Stimulated activated CD8-positive, alpha-beta memory T cell treated with anti-CD3 and anti-CD28 coated beads, Interleukin-2, amount 100 ng/mL, for 1 hour (primary cell): ENCODE data around the gene SEMA4G.
"Not testable (repeated sequence)": the region's sequence is repeated elsewhere in the genome, so short reads cannot be mapped to it uniquely, and the experiment has no call there.

Experiments used
- DNase-seq, 2 donors: peaks; one replicate each; pipeline ENCODE4 v3.0.0-alpha.2; 2020; ENCODE audit warnings: low read depth in 2 of 2

Gene SEMA4G

GRCh38 chr10:100970914-100971811, 1.9 kb downstream of the SEMA4G start:
- no peak for DNase-seq

GRCh38 chr10:100972115-100972903, 3.0 kb downstream of the SEMA4G start:
- DNase-seq, result no peak

GRCh38 chr10:100972904-100973535, 3.7 kb downstream of the SEMA4G start:
- DNase-seq, result no peak

- not testable (repeated sequence) for DNase-seq
Observed at GRCh38 chr10:100975397-100975796, 6.1 kb downstream of the SEMA4G start.

DNA sequence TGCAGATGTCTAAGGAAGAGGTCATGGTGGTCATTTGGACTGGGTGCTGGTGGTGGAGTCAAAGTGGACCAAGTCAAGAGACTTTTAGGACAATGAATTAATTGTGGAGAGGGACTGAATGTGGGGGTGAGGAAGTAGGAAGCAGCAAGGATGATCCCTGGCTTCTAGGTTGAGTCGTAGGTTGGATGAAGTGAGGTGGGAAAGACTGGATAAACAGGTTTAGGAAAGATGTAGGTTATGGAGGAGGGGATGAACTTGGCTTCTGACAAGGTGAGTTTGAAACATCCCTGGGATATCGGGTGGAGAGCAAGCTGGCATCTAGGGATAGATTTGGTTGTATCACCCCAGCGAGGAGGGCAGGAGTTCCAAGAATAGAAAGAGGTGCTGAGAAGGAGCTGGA, 7.6 kb downstream of the SEMA4G start:
- no peak for DNase-seq

DNA sequence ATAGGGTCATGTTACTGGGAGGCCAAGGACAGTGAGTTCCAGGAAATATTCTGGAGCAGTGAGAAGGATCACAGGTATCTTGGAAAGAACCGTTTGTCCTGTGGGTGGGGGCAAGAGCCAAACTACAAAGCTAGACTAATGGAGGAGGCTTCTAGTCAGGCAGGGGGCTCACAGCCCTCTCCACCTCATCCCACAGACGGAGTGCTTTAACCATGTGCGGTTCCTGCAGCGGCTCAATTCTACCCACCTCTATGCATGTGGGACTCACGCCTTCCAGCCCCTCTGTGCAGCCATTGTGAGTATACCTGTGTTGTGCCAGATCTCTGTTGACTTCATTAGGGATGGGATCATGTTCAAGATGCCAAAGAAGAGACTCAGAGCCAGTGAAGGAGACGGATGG, 8.1 kb downstream of the SEMA4G start:
- no peak for DNase-seq

DNA sequence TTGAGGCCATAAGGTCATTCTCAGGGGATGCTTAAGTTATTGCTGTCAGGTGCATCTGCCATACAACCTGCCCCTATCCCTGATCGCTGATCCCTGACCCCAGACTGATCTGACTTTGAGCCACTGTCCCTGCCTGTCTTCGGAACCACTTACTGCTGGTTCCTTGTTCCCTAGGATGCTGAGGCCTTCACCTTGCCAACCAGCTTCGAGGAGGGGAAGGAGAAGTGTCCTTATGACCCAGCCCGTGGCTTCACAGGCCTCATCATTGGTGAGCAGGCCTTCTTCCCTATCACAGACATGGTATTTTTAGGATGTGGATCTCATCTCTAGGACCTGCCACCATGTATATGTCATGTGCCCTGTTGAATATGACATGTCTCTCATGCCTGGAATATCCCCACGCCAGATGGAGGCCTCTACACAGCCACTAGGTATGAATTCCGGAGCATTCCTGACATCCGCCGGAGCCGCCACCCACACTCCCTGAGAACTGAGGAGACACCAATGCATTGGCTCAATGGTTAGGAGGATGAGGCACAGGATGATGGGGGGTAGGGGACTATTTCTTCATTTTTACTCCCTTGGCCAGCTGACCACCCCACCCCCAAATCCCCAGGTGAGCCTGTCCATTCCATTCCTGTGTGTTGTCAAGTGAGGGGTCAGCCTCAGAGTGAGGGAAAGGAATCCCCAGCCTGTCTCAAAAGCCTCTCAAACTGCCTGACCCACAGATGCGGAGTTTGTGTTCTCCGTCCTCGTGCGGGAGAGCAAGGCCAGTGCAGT, 9.0 kb downstream of the SEMA4G start:
- DNase-seq, result no peak

DNA sequence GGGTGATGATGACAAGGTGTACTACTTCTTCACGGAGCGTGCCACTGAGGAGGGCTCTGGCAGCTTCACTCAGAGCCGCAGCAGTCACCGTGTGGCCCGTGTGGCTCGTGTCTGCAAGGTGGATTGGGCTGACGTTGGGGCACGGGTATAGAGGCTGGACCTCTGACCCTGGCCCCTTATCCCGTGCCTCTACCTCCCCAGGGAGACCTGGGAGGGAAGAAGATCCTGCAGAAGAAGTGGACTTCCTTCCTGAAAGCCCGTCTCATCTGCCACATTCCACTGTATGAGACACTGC, 9.5 kb downstream of the SEMA4G start:
- no peak for DNase-seq

GRCh38 chr10:100979791-100980272, 10.5 kb downstream of the SEMA4G start:
- no peak for DNase-seq

DNA sequence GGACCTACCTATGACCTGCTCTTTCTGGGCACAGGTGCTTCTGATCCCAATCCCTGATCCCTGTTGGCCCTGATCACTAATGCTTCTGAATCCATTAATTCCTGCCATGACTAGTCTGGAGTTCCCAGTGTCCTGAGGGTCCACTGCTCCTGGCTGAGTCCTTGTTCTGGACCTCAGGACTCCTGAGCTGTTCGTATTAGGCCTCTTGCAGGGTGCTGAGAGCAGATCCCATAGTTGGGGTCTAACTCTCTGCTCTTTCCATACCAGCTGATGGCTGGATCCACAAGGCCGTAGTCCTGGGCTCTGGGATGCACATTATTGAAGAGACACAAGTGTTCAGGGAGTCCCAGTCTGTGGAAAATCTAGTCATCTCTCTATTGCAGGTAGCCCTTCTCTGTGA, 11.0 kb downstream of the SEMA4G start:
- DNase-seq, result no peak

GRCh38 chr10:100980711-100981110, 11.4 kb downstream of the SEMA4G start:
- no peak for DNase-seq

- no peak for DNase-seq
Observed at GRCh38 chr10:100981178-100981772, 12.0 kb downstream of the SEMA4G start.

GRCh38 chr10:100982916-100983830, 13.9 kb downstream of the SEMA4G start:
- DNase-seq, result no peak

DNA sequence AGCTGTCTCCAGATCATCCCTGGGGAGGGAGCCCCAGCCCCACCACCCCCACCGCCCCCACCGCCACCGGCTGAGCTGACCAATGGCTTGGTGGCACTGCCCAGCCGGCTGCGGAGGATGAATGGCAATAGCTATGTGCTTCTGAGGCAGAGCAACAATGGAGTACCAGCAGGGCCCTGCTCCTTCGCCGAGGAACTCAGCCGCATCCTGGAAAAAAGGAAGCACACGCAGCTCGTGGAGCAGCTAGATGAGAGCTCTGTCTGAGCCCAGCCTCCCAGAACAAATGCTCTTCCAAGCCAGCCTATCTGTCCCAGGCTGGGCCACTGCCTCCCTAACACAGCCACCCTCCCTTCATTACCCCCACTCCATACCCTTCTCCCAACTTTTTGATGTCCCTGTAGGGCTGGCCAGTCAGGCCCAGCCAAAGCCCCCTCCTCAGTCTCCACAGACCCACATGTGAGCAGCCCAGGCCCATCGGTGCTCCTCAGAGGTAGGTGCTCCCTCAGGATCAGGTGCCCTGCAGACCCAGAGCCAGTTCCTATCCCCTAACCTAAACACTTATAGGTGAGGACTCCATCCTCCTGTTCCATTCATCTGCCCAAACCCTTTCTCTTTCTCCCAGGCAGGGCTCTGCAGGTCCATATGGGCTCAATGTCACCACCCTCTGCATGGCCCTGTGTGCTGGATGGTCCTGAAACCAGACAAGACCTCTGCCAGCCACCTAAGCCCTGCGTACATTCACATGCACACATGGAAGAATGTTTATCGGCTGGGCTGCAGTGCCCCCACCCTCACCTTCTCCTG, 14.8 kb downstream of the SEMA4G start:
- no peak for DNase-seq

DNA sequence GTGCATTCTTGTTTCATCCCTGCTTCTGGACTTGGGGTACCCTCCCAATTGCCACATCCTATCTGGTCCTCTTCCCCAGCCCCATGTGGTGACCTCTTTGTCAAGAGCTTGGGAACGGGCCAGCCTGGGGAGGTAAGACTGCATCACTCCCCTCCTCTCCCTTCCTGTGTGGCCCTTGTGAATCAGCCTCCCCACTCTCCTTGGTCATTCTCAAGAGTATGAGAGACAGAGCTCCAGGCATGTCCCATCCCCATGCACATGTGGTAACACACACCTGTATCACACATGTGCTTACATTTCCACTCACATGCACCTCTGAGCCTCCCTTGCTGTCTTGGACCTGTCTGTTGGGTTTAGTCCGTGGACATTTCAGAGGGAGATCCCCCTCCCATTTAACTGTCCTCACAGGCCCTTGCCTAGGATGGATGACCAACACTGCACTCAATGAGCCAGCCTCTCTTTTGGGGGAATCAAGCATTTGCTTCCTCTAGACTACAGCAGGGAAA, 15.4 kb downstream of the SEMA4G start:
- DNase-seq, result no peak

DNA sequence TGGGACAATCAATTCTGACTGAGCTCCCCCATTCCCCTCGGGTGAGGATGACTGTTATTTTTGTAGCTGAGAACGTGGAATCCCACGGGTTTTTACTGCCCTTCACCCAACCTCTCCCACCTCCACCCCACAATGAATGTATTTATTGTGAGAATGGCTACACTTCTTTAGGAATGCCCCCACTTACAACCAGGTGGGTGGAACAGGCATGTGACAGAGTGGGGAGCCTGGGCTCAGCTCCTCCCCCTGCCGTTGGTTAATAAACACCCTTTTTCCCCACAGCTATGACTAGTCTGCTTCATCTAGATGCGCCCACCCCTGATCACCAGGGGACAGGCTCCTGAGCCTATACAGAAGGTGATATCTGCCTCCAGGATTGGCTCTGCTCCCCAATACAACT, 16.0 kb downstream of the SEMA4G start:
- DNase-seq, result no peak

GRCh38 chr10:100986623-100986951, 17.3 kb downstream of the SEMA4G start:
- no peak for DNase-seq

DNA sequence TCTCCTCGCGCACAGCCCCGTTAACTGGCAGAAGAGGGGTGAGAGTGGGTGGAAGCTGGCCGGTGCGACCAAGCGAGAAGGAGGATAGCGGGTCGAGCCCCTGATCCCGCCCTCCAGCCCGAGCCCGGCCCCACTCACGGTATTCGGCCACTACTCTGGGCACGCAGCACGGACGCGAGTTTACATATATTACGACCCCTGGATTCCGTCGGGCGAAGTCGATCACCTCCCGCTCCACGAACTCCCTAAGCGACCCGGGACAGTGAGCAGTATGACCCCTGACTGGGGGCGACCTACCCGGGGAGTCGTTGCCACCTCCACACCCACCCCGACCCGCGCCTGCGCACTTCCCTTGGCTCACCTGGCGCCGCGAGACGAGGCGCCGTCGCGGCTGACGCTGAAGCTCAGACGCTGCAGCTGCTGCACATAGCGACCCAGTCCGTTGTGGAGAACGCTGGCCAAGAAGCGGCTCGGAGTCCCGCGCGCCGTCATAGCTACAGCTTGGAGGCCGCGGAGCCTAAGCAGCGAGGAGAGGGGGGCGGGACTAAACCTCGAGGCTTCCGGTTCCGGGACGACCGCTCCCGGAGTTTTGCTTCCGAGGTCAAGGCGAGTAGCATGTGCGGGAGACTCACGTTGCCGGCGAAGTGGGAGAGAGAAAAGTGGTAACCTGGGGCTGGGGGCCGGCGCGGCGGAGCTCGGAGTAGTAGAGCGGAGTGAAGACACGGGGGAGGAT, 17.8 kb downstream of the SEMA4G start, which contains the start of the genes MRPL43 and TWNK:
TSS of gene MRPL43 (minus strand) at position 546 of the 733 bp plus-strand sequence. CDS start at position 492, 54 bp downstream.
TSS of gene TWNK (plus strand) at position 592 of the 733 bp plus-strand sequence. CDS start 668 bp downstream, outside the sequence.
- DNase-seq, result peak; percentile 56 to 69
